ENCODE measurements around the gene SEC23IP. TPM values are rescaled to one million over a fixed set of nuclear protein-coding genes. Genes with fewer than 3 reads are reported as not detected.

Gene SEC23IP
- total RNA-seq, 2 donors from 2014 or later: 70.5 to 93.6 TPM

- H3K27me3 ChIP-seq (ENCODE audit: control insufficient read depth, insufficient read depth, low read length, poor library complexity, severe bottlenecking): no peaks in the 10 kb centered on the region
- peaks cover 5% of the 10 kb centered on the region for H3K4me1 Mint-ChIP-seq
- H3K27ac ChIP-seq (ENCODE audit: low read depth, low read length): no peak overlapping the region
- no peak for DNase-seq
- H3K36me3 ChIP-seq (ENCODE audit: control insufficient read depth, insufficient read depth, low read length): no peaks in the 10 kb centered on the region
- H3K9me3 Mint-ChIP-seq: peaks cover 21% of the 10 kb centered on the region
- H3K9me3 ChIP-seq (ENCODE audit: control insufficient read depth, low read length): peaks cover 22% of the 10 kb centered on the region
- H3K36me3 Mint-ChIP-seq (ENCODE audit: low read depth): peaks cover 4% of the 10 kb centered on the region
- no peak overlapping the region for H3K9ac ChIP-seq (ENCODE audit: extremely low read depth, low read length, poor library complexity, severe bottlenecking)
- H3K4me3 ChIP-seq (ENCODE audit: low read length): no peak overlapping the region
- no peak overlapping the region for H3K27ac Mint-ChIP-seq
- H3K4me3 Mint-ChIP-seq: no peak overlapping the region
- TF ChIP-seq CTCF (conservative IDR thresholded peaks at IDR 0.05): no peak
- no peaks in the 10 kb centered on the region for H3K27me3 Mint-ChIP-seq (ENCODE audit: insufficient read depth)
- H3K4me1 ChIP-seq (ENCODE audit: control insufficient read depth, insufficient read depth, low read length): no peaks in the 10 kb centered on the region
Observed at GRCh38 chr10:119962837-119963236, 70.3 kb downstream of the SEC23IP start.

GRCh38 chr10:119967066-119967465, 74.5 kb downstream of the SEC23IP start:
- 84 to 100% methylated on average over 1 of the region's 1 CpG for WGBS, 2 experiments (ENCODE audit: insufficient coverage in 1 of 2, insufficient read length in 1 of 2)
- Mint-ChIP-seq H3K27me3 (ENCODE audit: insufficient read depth) (peaks cover 2% of the 10 kb centered on the region), H3K27ac (no peak overlapping the region), H3K9me3 (peaks cover 30% of the 10 kb centered on the region), H3K4me1 (peaks cover 2% of the 10 kb centered on the region), H3K4me3 (no peak overlapping the region), H3K36me3 (ENCODE audit: low read depth) (peaks cover 4% of the 10 kb centered on the region)
- no peak overlapping the region for H3K27ac ChIP-seq (ENCODE audit: low read depth, low read length)
- DNase-seq: no peak
- no peaks in the 10 kb centered on the region for H3K4me1 ChIP-seq (ENCODE audit: control insufficient read depth, insufficient read depth, low read length)
- H3K9me3 ChIP-seq (ENCODE audit: control insufficient read depth, low read length): peaks cover 22% of the 10 kb centered on the region
- no peak overlapping the region for H3K9ac ChIP-seq (ENCODE audit: extremely low read depth, low read length, poor library complexity, severe bottlenecking)
- no peak for TF ChIP-seq CTCF (conservative IDR thresholded peaks at IDR 0.05)
- no peaks in the 10 kb centered on the region for H3K27me3 ChIP-seq (ENCODE audit: control insufficient read depth, insufficient read depth, low read length, poor library complexity, severe bottlenecking)
- H3K36me3 ChIP-seq (ENCODE audit: control insufficient read depth, insufficient read depth, low read length): no peaks in the 10 kb centered on the region
- no peak overlapping the region for H3K4me3 ChIP-seq (ENCODE audit: low read length)

- H3K27me3 ChIP-seq (ENCODE audit: control insufficient read depth, insufficient read depth, low read length, poor library complexity, severe bottlenecking): no peaks in the 10 kb centered on the region
- WGBS, 2 experiments (ENCODE audit: insufficient coverage in 1 of 2, insufficient read length in 1 of 2): 67 to 75% methylated on average over 1 of the region's 1 CpG
- TF ChIP-seq CTCF (conservative IDR thresholded peaks at IDR 0.05): no peak
- no peaks in the 10 kb centered on the region for H3K36me3 ChIP-seq (ENCODE audit: control insufficient read depth, insufficient read depth, low read length)
- peaks cover 15% of the 10 kb centered on the region for H3K9me3 ChIP-seq (ENCODE audit: control insufficient read depth, low read length)
- Mint-ChIP-seq H3K9me3 (peaks cover 24% of the 10 kb centered on the region), H3K4me3 (no peak overlapping the region), H3K4me1 (no peaks in the 10 kb centered on the region), H3K36me3 (ENCODE audit: low read depth) (peaks cover 4% of the 10 kb centered on the region), H3K27ac (no peak overlapping the region), H3K27me3 (ENCODE audit: insufficient read depth) (peaks cover 2% of the 10 kb centered on the region)
- no peaks in the 10 kb centered on the region for H3K4me1 ChIP-seq (ENCODE audit: control insufficient read depth, insufficient read depth, low read length)
- no peak overlapping the region for H3K4me3 ChIP-seq (ENCODE audit: low read length)
- no peak overlapping the region for H3K27ac ChIP-seq (ENCODE audit: low read depth, low read length)
- H3K9ac ChIP-seq (ENCODE audit: extremely low read depth, low read length, poor library complexity, severe bottlenecking): no peak overlapping the region
- no peak for DNase-seq
Observed at GRCh38 chr10:119969609-119970008, 77.1 kb downstream of the SEC23IP start.
